Measurements from ENCODE around the gene HSD3B7.

The HSD3B7 gene

DNA sequence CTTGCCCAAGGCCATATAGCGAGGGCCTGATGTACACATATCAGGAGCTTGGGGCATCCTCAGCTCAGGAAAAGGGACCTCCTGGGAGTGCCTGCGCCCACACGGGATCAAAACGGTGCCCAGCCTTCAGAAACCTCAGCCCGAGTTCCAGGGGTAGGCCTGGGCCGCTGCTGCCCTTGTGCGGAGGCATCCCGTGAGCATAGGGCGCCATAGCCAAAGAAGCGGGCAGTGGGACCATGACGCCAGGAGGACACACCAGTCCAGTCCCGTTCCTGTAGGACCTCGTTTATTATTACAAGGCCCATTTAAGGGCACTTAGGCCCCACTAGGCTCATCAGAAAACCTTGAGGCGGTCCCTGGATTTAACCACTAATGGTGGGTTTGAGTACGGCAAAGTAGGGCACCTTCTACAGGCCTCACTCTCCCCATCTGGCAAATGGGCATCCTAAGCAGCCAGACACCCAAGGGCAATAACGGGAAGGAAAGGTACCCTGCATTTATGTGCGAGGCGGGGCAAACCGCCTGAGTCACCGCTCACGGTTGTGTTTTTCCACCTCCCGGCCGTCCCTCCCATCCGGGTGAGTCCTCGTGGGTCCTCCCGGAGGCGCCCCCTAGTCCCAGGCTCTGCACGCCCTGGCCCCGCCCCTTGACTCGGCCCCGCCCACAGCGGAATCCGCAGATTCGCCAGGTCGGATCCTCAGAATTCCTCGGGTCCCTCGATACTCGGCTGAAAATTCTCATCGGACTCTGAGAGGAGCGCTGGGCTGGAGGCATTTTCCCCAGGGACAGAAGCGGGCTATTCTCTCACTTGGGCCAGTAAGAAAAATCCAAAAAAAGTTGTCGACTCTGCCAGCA lies 28.2 kb upstream of the HSD3B7 start:
- FAIRE-seq (no peak), DNase-seq (ENCODE audit: low spot score) (peak; percentile 82)

DNA sequence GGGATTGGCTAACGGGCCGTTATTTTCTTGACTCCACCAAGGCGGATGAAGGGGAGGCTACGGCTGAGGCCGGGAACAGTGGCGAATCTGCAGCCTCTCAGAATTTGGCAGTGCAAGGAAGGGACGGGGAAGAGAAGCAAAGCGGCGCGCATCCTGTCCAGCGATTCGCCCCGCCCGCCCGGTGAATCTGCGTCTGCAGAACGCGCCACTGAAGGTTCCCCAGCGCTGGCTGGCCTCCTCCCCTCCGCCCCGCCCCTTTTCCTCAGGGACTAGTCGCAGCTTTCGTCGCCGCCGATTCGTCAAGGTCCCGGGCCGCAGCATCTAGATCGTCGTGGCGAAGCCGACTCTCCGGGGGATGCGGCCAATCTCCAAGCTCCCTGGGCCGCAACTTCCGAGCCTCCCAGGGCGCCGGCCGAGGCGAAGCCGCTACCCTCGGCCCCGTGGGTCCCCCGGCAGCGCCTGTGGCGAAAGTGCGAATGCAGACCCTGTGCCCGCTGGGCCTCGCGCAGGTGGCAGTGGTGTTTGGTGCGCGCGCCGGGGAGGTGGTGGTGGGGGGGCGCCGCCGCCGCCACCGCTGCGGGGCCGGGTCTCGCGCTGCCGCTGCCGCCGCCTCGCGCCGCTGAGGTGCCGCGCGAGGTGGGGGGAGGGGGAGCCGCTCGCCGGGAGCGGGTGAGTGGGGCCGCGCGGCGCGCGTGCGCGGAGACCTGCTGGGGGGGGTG lies 27.4 kb upstream of the HSD3B7 start, which contains the start of gene SETD1A:
Gene SETD1A (plus strand): TSS at position 299 of the 719 bp plus-strand sequence. CDS start 978 bp downstream, outside the sequence.
- no peak for FAIRE-seq
- peak; percentile 88 for DNase-seq (ENCODE audit: low spot score)

DNA sequence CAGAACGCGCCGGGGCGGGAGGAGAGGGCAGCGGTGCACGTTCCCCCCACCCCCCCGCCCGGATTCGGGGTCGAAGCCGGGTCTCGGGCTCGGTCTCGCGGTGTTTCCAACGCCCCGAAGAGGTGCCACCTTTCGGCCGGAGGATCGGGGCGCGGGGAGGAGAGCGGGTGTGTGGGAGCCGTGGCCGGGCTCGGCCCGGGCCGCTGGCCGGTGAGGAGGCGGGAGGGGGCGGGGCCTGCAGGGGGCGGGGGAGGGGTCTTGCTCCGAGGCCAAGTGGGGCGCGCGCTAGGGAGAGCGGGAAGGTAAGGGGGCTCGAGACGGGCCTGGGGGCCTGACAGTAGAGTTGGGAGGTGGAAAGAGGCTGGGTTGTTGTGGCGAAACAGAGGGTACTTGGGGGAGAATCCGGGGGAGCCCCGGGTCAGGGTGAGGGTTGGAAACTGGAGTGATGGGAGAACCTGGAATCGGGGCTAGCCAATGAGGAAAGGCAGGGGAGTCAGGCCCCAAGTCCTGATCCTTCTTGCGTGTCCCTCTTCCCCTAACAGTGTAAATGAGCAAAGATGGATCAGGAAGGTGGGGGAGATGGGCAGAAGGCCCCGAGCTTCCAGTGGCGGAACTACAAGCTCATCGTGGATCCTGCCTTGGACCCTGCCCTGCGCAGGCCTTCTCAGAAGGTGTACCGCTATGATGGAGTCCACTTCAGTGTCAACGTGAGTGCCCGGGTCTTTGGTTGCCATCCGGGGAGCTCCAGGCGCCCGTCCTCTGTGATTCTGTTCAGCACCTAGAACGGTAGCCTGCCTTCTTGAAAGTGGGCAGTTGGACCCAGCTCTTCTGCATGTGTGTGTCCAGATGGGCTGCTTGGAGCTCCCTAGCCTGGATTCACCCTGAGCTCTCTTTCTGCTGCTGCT lies 26.6 kb upstream of the HSD3B7 start:
- DNase-seq (ENCODE audit: low spot score), result peak; percentile 18
- FAIRE-seq, result no peak

DNA sequence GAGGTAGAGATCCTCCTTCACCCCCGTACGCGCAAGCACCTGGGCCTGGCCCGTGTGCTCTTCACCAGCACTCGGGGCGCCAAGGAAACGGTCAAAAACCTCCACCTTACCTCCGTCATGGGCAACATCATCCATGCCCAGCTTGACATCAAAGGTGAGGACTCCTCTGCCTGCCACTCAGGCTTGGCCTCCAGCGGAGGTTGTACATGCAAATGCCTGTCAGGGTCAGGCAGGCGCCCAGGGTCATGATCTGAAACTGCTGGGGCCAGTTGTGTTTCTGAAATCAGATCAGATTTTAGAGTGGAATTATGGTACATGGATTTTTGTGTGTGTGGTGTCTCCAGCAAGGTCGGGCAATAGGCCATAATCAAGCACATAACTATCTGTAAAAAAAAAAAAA lies 23.6 kb upstream of the HSD3B7 start:
- FAIRE-seq, result no peak
- DNase-seq (ENCODE audit: low spot score), result no peak

DNA sequence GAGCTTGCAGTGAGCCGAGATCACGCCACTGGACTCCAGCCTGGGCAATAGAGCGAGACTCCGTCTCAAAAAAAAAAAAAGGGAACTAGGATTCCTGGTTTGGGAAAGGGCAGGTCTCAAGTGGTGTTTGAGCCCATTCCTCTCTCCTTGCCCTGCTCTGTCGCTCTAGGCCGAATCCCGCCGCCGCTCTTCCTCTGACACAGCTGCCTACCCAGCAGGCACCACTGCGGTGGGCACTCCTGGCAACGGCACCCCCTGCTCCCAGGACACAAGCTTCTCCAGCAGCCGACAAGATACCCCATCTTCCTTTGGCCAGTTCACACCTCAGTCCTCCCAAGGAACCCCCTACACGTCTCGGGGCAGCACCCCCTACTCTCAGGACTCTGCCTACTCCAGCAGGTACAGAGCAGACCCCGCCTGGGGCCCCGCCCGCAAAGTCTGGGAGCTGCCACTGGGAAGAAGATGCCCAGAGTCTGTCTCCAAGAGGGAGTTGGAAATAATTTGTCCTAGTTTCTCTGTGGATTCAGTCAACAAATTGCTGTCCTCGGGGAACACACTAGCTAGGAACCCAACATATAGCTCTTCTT lies 21.0 kb upstream of the HSD3B7 start:
- FAIRE-seq (no peak), DNase-seq (ENCODE audit: low spot score) (no peak)

DNA sequence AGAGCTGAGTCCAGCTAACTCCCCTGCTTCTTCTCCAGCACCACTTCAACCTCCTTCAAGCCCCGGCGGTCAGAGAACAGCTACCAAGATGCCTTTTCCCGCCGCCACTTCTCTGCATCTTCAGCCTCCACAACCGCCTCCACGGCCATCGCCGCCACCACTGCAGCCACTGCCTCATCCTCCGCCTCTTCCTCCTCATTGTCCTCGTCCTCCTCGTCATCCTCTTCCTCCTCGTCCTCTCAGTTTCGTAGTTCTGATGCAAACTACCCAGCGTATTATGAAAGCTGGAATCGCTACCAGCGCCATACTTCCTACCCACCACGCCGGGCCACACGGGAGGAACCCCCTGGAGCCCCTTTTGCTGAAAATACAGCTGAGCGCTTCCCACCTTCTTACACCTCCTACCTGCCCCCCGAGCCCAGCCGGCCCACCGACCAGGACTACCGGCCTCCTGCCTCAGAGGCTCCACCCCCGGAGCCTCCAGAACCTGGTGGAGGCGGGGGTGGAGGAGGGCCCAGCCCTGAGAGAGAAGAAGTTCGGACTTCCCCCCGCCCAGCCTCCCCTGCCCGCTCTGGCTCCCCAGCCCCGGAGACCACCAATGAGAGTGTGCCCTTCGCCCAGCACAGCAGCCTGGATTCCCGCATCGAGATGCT lies 20.3 kb upstream of the HSD3B7 start:
- DNase-seq (ENCODE audit: low spot score), result no peak
- FAIRE-seq, result no peak

DNA sequence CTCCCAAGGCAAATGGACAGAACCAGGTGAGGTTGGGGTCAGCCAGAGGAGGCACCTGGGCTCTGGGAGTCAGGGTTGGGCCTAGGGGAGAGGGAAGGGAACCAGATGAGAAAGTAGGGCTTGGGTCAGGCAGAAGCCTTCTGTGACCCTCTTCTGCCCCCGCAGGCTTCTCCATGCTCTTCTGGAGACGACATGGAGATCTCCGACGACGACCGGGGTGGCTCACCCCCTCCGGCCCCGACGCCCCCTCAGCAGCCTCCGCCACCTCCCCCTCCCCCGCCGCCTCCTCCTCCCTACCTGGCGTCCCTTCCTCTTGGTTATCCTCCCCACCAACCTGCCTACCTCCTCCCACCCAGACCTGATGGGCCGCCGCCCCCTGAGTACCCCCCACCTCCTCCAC lies 19.6 kb upstream of the HSD3B7 start:
- no peak for FAIRE-seq
- DNase-seq (ENCODE audit: low spot score), result no peak

DNA sequence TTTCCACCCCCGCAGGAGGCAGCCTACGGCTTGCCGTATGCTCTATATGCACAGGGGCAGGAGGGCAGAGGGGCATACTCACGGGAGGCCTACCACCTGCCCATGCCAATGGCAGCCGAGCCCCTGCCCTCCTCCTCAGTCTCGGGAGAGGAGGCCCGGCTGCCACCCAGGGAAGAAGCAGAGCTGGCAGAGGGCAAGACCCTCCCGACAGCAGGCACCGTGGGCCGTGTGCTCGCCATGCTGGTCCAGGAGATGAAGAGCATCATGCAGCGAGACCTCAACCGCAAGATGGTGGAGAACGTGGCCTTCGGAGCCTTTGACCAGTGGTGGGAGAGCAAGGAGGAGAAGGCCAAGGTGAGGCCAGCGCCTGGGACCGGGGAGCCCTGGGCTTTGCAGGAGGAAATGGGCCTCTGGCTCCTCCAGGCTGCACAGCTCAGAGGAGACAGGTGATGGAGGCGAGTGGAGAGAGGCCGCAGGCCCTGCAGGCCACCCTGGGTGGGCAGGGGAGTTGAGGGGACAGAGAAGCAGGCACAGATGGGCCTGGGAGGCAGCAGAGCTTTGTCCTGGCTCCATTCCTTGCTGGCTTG lies 18.9 kb upstream of the HSD3B7 start:
- FAIRE-seq (no peak), DNase-seq (ENCODE audit: low spot score) (no peak)

DNA sequence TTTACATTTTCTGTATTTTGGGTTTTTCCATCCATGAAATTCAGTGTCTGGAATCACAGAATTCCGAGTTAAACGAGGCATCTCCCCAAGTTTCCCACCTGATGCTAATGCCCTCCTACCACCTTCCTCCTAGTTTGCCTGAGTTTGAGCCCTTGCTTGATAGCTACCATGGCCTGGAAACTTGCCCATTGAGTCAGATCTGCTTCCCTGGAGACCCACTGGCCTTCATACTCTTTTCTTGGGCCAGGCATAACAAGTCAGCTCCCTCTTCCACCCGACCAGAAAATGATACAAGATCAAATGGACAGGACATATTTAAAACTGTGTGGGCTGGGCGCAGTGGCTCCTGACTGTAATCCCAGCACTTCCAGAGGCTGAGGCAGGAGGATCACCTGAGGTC lies 17.2 kb upstream of the HSD3B7 start:
- DNase-seq (ENCODE audit: low spot score), result no peak

DNA sequence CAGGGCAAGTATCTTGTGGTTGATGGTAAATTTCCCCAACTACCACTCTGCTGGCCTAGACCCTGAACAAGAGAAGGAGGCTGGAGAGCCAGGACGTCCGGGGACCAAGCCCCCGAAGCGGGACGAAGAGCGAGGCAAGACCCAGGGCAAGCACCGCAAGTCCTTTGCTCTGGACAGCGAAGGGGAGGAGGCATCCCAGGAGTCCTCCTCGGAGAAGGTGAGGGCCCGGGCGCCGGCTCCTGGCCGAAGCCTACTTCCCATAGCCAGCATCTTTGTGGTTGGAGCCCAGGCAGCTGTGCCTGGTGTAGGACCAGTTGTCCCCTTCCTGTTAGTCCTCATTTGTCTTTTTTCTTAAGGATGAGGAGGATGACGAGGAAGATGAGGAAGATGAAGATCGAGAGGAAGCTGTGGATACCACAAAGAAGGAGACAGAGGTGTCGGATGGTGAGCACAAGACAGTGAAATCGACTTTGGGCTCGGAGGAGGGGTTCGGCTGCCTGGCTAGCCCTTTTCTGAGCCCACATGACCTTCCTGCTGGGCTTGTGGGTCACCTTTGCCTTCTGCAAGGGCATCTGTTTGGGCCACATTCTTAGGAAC lies 15.7 kb upstream of the HSD3B7 start:
- FAIRE-seq (no peak), DNase-seq (ENCODE audit: low spot score) (no peak)

More for the DNA sequence above, 17.2 kb upstream of the HSD3B7 start:
- no peak for FAIRE-seq

DNA sequence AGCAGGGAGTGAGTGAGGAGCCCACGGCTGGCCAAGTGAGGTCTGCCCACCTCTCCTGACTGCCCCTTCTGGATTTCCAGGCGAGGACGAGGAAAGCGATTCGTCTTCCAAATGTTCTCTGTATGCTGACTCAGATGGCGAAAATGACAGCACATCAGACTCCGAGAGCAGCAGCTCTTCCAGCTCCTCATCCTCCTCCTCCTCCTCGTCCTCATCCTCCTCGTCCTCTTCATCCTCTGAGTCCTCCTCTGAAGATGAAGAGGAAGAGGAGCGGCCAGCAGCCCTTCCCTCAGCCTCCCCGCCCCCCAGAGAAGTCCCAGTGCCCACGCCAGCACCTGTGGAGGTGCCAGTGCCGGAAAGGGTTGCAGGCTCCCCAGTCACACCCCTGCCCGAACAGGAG lies 13.7 kb upstream of the HSD3B7 start:
- FAIRE-seq, result no peak

DNA sequence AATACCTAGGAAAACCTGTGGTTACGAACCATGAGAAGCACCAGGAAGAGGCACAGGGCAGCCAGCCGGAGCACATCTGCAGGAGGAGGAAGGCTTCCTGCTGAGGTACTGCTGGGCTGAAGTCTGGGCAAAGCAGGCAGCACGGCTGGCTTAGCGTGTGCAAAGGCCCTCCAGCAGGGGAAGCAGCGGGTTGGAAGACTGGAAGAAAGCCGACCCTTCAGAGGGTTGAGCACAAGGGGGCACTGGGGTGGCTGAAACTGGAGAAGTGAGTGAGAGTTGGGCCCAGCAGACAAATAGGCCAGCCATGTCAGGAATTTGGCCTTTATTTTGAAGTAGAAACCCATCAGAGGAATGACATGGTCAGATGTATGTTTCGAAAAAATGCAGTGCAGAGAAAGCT lies 12.1 kb upstream of the HSD3B7 start:
- FAIRE-seq (no peak), DNase-seq (ENCODE audit: low spot score) (no peak)

More for the DNA sequence above, 13.7 kb upstream of the HSD3B7 start:
- no peak for DNase-seq (ENCODE audit: low spot score)

DNA sequence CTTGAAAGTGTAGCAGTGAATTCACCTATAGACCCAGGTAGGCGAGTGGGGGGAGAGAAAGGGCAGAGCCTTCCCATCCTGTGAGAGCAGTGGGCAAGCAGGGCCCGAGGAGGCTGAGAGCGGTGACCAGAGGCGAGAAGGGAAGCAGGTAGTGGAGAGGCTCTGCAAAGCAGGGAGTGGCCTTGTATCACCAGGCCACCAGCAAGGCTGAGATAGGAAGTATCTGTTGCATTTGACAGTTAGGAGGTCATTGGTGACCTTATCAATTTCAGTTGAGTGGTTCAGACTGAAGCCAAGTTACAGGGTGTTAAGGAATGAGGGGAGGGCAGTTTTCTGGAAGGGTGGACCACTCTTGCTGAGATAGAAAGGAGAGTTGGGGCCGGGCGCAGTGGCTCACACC lies 10.7 kb upstream of the HSD3B7 start:
- DNase-seq (ENCODE audit: low spot score), result no peak
- no peak for FAIRE-seq

DNA sequence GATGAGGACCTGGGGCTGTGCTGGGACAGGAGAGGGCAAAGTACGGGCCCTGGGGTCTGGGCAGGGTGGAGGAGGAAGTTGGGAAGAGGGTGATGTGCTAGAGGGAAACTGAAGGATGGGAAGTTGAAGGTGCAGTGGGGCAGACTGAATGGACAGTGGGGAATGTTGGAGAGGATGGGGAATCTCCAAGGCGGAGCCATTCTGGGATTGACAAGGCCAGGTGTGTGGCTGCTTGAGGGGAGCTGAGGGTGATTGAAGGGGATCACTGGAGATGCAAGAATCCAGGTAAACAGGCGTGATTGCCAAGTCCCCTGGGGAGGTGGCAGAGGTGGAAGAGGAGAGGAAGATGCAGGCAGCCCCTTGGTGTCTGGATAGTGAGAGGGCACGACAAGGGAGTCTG lies 8.5 kb upstream of the HSD3B7 start:
- DNase-seq (ENCODE audit: low spot score), result no peak
- FAIRE-seq, result no peak

DNA sequence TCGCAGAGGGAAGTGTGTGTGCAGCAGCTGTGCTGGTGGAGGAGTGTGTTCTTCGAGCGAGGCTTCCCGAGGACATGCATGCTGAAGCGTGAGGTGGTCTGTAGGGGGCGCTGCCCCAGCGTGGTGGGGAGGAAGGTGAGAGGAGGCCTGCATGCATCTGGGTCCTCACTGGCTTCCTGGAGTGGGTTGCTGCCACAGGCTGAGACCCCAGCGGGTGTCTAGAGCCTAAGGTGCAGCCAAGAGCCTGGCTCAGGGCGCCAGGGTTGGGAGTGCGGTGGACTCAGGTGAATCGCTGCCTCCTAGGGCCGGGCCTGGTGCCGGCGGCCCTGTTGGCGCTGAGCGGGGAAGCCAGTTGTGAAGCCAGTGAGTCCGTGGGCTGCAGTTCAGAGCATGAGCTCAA lies 7.5 kb upstream of the HSD3B7 start:
- FAIRE-seq (no peak), DNase-seq (ENCODE audit: low spot score) (no peak)

DNA sequence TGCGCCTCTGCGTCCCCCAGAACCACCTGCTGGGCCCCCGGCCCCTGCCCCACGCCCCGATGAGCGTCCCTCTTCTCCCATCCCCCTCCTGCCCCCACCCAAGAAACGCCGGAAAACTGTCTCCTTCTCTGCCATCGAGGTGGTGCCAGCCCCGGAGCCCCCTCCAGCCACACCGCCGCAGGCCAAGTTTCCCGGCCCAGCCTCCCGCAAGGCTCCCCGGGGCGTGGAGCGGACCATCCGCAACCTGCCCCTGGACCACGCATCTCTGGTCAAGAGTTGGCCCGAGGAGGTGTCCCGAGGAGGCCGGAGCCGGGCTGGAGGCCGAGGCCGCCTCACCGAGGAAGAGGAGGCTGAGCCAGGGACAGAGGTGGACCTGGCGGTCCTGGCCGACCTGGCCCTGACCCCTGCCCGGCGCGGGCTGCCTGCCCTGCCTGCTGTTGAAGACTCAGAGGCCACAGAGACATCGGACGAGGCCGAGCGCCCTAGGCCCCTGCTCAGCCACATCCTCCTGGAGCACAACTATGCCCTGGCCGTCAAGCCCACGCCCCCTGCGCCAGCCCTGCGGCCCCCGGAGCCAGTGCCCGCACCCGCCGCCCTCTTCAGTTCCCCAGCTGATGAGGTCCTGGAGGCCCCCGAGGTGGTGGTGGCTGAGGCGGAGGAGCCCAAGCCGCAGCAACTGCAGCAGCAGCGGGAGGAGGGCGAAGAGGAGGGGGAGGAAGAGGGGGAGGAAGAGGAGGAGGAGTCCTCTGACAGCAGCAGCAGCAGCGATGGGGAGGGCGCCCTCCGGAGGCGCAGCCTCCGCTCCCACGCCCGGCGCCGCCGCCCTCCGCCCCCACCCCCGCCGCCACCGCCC lies 5.6 kb upstream of the HSD3B7 start:
- DNase-seq (ENCODE audit: low spot score), result no peak
- FAIRE-seq, result no peak

DNA sequence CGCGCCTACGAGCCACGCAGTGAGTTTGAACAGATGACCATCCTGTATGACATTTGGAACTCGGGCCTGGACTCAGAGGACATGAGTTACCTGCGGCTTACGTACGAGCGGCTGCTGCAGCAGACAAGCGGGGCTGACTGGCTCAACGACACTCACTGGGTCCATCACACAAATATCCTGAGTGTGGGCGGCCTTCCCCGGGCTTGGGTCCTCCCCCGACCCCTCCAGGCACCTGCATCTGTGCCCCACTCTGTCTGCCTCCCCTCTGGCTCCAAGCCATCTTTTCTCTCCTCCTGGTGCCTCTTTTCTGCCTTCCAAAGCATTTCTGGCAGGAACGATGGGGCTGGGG lies 5.0 kb upstream of the HSD3B7 start:
- DNase-seq (ENCODE audit: low spot score), result no peak
- no peak for FAIRE-seq

DNA sequence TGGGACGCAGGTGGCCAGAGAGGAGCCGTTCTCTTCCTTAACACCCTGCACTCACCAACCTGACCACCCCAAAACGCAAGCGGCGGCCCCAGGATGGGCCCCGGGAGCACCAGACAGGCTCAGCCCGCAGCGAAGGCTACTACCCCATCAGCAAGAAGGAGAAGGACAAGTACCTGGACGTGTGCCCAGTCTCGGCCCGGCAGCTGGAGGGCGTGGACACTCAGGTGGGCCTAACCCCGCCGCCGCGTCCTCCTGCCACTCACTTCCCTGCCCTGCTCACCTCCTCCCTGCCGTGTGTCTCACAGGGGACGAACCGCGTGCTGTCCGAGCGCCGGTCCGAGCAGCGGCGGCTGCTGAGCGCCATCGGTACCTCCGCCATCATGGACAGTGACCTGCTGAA lies 4.6 kb upstream of the HSD3B7 start:
- DNase-seq (ENCODE audit: low spot score) (no peak), FAIRE-seq (no peak)

DNA sequence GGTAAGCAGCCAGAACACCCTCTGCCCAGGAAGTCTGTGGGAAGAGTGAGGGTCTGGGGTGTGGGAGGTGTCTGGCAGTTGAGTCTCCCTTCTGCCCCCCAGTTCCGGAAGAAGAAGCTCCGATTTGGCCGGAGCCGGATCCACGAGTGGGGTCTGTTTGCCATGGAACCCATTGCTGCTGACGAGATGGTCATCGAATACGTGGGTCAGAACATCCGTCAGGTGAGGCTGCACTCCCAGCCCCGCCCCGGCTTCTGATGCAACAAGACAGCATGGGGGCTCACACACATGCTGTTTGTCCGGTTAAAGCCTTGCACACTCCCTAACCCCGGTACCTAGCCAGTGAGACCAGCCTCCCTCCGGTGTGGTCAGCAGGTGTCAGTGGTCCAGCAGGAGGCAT lies 4.0 kb upstream of the HSD3B7 start:
- DNase-seq (ENCODE audit: low spot score) (no peak), FAIRE-seq (no peak)

All from RCC 7860 (cell line).